ENCODE measurements around the gene GCN1.

Gene GCN1

DNA sequence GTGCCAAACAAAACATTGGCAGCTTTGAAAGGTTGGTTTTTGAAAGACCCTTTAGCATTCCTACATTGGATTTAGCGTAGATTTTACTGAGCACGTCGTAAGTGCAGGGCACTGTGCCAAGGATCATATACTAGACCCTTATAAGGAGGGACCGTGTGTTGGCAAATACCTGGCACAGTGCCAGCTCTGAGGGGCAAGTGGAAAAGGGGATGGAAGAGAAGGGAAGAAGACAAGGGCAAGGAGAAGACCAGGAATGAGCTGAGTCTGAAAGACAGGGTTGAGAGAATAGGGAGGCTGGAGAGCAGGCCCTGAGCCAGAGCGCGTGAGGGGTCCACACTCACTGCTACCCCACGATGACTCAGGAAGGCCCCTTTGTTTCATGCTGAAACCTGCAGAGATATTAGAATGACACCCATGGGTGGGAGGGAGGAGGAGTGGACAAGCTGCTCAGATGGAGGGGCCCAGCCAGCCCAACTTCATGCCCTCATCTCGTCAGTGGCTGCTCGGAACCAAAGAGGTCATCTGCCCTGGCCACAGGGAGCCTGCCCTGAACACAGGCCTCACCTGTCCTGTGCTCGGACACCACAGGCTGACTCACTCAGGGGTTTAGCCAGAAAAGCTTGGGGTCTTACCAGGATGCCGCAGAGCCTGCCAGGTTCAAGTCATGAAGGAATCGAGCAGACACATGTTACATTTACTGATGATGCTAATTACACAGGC lies 103.0 kb downstream of the GCN1 start:
- Histone ChIP-seq H3K27ac (ENCODE audit: low read depth in 2 of 2, low read length in 2 of 2) (no peak overlapping the region), H3K9me3 (ENCODE audit: control insufficient read depth in 2 of 2, low read length in 2 of 2) (no peaks in the 10 kb centered on the region), H3K9ac (ENCODE audit: low read depth in 1 of 2, low read length in 2 of 2) (no peak overlapping the region), H3K4me3 (ENCODE audit: low read length in 2 of 2) (no peak overlapping the region), H3K4me1 (ENCODE audit: control insufficient read depth in 2 of 2, insufficient read depth in 2 of 2, low read length in 2 of 2) (peaks cover 7 to 9% of the 10 kb centered on the region in 2 donors), H3K27me3 (ENCODE audit: control insufficient read depth in 2 of 2, insufficient read depth in 2 of 2, low read length in 2 of 2) (no peaks in the 10 kb centered on the region), H3K36me3 (ENCODE audit: control insufficient read depth in 2 of 2, insufficient read depth in 2 of 2, low read length in 2 of 2) (peaks cover 18 to 20% of the 10 kb centered on the region in 2 donors)

DNA sequence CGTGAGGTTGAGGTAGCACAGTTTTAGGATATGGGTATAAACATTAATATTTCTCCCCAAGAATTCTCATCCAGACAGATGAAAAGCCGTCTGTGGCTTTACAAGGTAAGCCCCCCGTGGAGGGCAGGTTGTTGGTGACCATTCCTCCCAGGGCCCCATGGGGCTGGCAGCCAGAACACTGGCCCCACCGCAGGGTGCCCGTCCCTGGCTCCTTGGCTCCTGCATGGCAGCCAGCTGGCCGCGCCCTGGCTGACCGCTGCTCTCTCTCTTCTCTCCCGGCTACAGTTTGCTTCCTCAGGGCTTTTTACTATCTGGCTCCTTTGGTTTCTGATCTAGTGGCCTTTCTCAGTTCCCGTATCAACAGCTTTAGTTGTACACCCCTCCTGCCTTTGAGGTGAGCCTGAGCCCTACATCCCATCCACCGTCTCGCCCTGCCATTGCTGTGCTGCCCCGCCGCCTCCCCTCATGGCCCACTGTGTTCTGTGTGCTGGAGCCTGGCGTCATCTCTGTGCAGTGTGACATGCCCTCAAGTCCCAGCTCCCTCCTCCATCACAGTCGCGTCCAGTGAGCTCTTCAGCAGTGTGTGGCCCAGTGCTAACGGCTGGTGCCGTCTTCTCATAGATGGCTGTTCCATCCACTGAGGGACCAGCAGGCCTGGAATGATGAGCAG lies 103.8 kb downstream of the GCN1 start:
- Histone ChIP-seq H3K27ac (ENCODE audit: low read depth in 2 of 2, low read length in 2 of 2) (no peak overlapping the region), H3K4me3 (ENCODE audit: low read length in 2 of 2) (no peak overlapping the region), H3K9me3 (ENCODE audit: control insufficient read depth in 2 of 2, low read length in 2 of 2) (no peaks in the 10 kb centered on the region), H3K9ac (ENCODE audit: low read depth in 1 of 2, low read length in 2 of 2) (no peak overlapping the region), H3K4me1 (ENCODE audit: control insufficient read depth in 2 of 2, insufficient read depth in 2 of 2, low read length in 2 of 2) (peaks cover 8 to 10% of the 10 kb centered on the region in 2 donors), H3K27me3 (ENCODE audit: control insufficient read depth in 2 of 2, insufficient read depth in 2 of 2, low read length in 2 of 2) (no peaks in the 10 kb centered on the region), H3K36me3 (ENCODE audit: control insufficient read depth in 2 of 2, insufficient read depth in 2 of 2, low read length in 2 of 2) (peaks cover 11 to 13% of the 10 kb centered on the region in 2 donors)

DNA sequence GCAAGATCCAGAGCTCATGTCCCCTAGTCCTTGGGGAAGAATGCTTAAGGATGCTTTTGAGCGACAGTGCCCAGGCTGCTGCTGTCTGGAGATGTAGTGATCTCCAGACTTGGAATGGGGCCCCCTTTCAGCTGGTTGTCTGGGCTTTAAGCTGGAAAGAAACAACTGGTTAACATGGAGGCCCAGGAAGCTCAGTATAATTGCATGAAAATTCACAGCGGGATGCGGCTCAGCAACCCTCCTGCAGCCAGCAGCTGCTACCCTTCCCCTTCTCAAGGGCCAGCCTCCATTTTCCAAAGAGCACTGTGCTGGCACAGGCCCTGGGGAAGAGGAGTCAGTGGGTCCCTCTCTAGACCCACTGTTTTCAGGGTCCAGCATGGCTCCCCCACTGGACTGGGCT lies 104.3 kb downstream of the GCN1 start:
- Histone ChIP-seq H3K4me3 (ENCODE audit: low read length in 2 of 2) (no peak overlapping the region), H3K9ac (ENCODE audit: low read depth in 1 of 2, low read length in 2 of 2) (no peak overlapping the region), H3K36me3 (ENCODE audit: control insufficient read depth in 2 of 2, insufficient read depth in 2 of 2, low read length in 2 of 2) (peaks cover 9 to 12% of the 10 kb centered on the region in 2 donors), H3K27me3 (ENCODE audit: control insufficient read depth in 2 of 2, insufficient read depth in 2 of 2, low read length in 2 of 2) (no peaks in the 10 kb centered on the region), H3K9me3 (ENCODE audit: control insufficient read depth in 2 of 2, low read length in 2 of 2) (no peaks in the 10 kb centered on the region), H3K27ac (ENCODE audit: low read depth in 2 of 2, low read length in 2 of 2) (no peak overlapping the region), H3K4me1 (ENCODE audit: control insufficient read depth in 2 of 2, insufficient read depth in 2 of 2, low read length in 2 of 2) (peaks cover 8 to 10% of the 10 kb centered on the region in 2 donors)

DNA sequence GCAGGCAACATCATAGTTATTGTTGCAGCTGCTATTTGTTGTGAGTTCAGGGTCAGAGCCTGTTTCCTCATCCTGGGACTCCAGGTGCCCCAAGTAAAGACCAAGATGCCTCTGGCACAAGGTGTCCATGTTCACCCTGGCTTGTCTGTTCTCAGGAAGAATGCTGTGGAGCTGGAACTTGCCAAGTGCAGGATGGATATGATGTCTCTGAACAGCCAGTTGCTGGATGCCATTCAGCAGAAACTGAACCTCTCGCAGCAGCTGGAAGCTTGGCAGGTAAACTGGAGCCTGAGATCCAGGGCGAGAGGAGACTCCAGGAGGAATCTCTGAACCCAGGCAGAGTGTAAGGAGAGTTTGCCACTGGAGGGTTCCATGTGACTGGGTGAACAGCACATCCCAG lies 104.7 kb downstream of the GCN1 start:
- H3K9me3 ChIP-seq (ENCODE audit: control insufficient read depth in 2 of 2, low read length in 2 of 2) = no peaks in the 10 kb centered on the region

DNA sequence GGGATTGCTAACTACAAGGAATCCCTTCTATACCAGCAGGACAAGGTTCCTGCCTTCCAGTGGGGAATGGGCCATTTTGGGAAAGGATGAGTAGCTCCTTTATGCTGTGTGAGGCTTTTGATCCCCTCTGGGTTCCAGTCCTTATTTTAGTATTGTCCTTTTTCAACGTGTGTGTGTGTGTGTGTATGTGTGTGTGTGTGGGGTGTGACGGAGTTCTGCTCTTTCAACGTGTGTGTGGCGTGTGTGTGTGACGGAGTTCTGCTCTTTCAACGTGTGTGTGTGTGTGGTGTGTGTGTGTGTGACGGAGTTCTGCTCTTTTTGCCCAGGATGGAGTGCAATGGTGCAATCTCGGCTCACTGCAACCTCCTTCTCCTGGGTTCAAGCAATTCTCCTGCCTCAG lies 105.4 kb downstream of the GCN1 start:
- H3K4me3 ChIP-seq (ENCODE audit: low read length in 2 of 2) = no peak overlapping the region

More for the DNA sequence above, 104.7 kb downstream of the GCN1 start:
- Histone ChIP-seq H3K36me3 (ENCODE audit: control insufficient read depth in 2 of 2, insufficient read depth in 2 of 2, low read length in 2 of 2) (peaks cover 8 to 10% of the 10 kb centered on the region in 2 donors), H3K27me3 (ENCODE audit: control insufficient read depth in 2 of 2, insufficient read depth in 2 of 2, low read length in 2 of 2) (no peaks in the 10 kb centered on the region), H3K4me3 (ENCODE audit: low read length in 2 of 2) (no peak overlapping the region), H3K27ac (ENCODE audit: low read depth in 2 of 2, low read length in 2 of 2) (no peak overlapping the region), H3K9ac (ENCODE audit: low read depth in 1 of 2, low read length in 2 of 2) (no peak overlapping the region), H3K4me1 (ENCODE audit: control insufficient read depth in 2 of 2, insufficient read depth in 2 of 2, low read length in 2 of 2) (peaks cover 8 to 10% of the 10 kb centered on the region in 2 donors)

DNA sequence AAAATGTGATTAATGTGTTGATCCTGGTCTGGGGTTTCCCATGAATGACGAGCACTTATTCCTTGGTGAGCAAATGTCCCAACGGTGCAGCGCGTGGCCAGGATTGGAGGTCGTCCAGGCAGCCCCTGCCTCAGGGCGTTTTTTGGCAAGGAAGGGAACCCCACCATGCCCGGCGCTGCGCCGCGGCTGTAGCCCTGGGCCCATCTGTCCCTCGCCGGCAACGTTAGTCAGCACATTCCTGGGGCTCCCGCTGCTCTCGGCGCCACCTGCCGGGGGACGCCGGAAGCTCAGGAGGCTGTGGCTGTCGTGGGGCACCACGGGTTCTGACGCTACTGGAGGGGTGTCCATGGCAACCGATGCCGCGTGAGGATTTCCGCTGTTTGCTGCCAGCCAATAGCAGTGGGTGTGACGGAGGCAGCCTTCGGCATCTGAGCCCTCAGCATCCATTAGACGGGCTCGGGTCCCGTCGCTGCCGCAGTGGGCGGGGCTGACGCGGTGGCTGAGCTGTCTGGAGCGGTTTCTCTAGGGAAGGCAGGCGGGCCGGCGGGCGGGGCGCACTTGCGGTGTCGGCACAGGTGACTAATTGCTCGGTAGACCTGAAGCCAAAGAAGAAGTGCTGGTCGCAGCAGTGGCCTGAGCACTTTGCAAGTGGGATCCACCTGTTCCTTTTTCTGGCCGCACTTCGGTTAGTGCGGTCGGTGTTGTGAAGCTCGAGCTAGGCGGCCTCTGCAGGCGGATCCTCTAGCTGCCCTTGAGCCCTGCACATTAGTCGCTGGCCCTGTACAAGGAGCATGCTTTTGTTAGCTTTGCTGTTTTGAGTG lies 107.5 kb downstream of the GCN1 start:
- Histone ChIP-seq H3K27ac (ENCODE audit: low read depth in 2 of 2, low read length in 2 of 2) (peak overlapping the region; percentile 22 to 48), H3K4me1 (ENCODE audit: control insufficient read depth in 2 of 2, insufficient read depth in 2 of 2, low read length in 2 of 2) (peaks cover 8 to 10% of the 10 kb centered on the region in 2 donors), H3K4me3 (ENCODE audit: low read length in 2 of 2) (peak overlapping the region; percentile 61 to 63), H3K36me3 (ENCODE audit: control insufficient read depth in 2 of 2, insufficient read depth in 2 of 2, low read length in 2 of 2) (peaks cover under 1 to 2% of the 10 kb centered on the region in 2 donors), H3K27me3 (ENCODE audit: control insufficient read depth in 2 of 2, insufficient read depth in 2 of 2, low read length in 2 of 2) (no peaks in the 10 kb centered on the region), H3K9ac (ENCODE audit: low read depth in 1 of 2, low read length in 2 of 2) (peak overlapping the region; percentile 17 to 34), H3K9me3 (ENCODE audit: control insufficient read depth in 2 of 2, low read length in 2 of 2) (no peaks in the 10 kb centered on the region)

More for the DNA sequence above, 105.4 kb downstream of the GCN1 start:
- H3K27ac ChIP-seq (ENCODE audit: low read depth in 2 of 2, low read length in 2 of 2) = no peak overlapping the region
- H3K9ac ChIP-seq (ENCODE audit: low read depth in 1 of 2, low read length in 2 of 2) = no peak overlapping the region
- peaks cover 8 to 10% of the 10 kb centered on the region in 2 donors for H3K4me1 ChIP-seq (ENCODE audit: control insufficient read depth in 2 of 2, insufficient read depth in 2 of 2, low read length in 2 of 2)
- peaks cover 4 to 5% of the 10 kb centered on the region in 2 donors for H3K36me3 ChIP-seq (ENCODE audit: control insufficient read depth in 2 of 2, insufficient read depth in 2 of 2, low read length in 2 of 2)
- H3K27me3 ChIP-seq (ENCODE audit: control insufficient read depth in 2 of 2, insufficient read depth in 2 of 2, low read length in 2 of 2) = no peaks in the 10 kb centered on the region
- no peaks in the 10 kb centered on the region for H3K9me3 ChIP-seq (ENCODE audit: control insufficient read depth in 2 of 2, low read length in 2 of 2)

DNA sequence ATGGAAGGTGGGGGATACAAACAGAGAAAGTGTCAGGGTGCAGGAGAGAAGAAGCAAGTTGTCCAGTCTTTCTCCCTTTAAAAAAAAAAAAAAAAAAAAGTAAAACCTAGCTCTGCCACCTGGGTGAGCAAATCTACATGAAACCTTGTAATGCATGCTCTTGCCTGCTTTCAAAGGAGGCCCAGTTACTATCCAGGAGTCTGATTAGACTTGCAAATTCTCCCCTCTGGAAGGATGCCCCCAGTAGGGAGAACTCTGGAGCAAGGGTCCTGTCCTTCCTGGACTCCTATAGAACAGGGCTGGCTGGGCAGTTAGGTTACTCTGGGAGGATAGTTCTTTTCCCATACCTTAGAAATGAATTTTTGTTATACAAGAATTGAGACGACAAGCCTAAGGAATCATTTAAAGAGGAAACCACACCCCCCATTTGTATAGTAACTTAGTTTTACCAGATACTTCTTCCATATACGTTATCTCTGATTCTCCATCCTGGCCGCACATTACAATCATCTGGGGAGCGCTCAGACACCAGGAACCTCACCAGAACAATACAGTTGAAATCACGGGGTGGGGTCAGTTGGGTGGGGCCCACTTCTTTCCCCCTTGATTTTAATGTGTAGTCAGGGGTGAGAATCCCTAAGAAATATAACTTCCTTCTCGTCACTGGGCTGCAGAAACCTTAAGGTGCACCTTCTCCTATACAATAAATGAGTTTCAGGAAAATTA lies 108.4 kb downstream of the GCN1 start:
- no peaks in the 10 kb centered on the region for H3K27me3 ChIP-seq (ENCODE audit: control insufficient read depth in 2 of 2, insufficient read depth in 2 of 2, low read length in 2 of 2)
- H3K27ac ChIP-seq (ENCODE audit: low read depth in 2 of 2, low read length in 2 of 2) = no peak overlapping the region
- H3K4me3 ChIP-seq (ENCODE audit: low read length in 2 of 2) = peak overlapping the region in 1 of 2 donors; percentile 61
- H3K9me3 ChIP-seq (ENCODE audit: control insufficient read depth in 2 of 2, low read length in 2 of 2) = no peaks in the 10 kb centered on the region
- H3K4me1 ChIP-seq (ENCODE audit: control insufficient read depth in 2 of 2, insufficient read depth in 2 of 2, low read length in 2 of 2) = peaks cover 8 to 10% of the 10 kb centered on the region in 2 donors
- H3K9ac ChIP-seq (ENCODE audit: low read depth in 1 of 2, low read length in 2 of 2) = no peak overlapping the region
- no peaks in the 10 kb centered on the region for H3K36me3 ChIP-seq (ENCODE audit: control insufficient read depth in 2 of 2, insufficient read depth in 2 of 2, low read length in 2 of 2)

DNA sequence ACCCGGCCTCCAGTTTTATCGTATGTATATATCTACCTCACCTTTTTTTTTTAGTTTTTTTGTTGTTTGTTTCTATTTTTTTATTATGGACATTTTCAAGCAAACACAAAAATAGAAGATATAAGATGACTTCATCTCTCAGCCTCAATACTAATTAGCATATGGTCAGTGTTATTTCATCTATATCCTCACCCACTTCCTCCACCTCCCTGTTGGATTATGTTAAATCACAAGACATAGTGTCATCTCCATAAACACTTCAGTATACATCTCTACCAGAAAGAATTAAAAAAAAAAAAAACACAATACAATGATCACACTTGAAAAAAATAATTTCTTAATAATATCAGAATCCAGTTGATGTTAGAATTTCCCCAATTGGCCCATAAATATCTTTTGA lies 112.9 kb downstream of the GCN1 start:
- H3K9ac ChIP-seq (ENCODE audit: low read depth in 1 of 2, low read length in 2 of 2) = no peak overlapping the region
- H3K9me3 ChIP-seq (ENCODE audit: control insufficient read depth in 2 of 2, low read length in 2 of 2) = no peaks in the 10 kb centered on the region
- H3K4me1 ChIP-seq (ENCODE audit: control insufficient read depth in 2 of 2, insufficient read depth in 2 of 2, low read length in 2 of 2) = peaks cover 5 to 14% of the 10 kb centered on the region in 2 donors
- no peak overlapping the region for H3K27ac ChIP-seq (ENCODE audit: low read depth in 2 of 2, low read length in 2 of 2)
- H3K36me3 ChIP-seq (ENCODE audit: control insufficient read depth in 2 of 2, insufficient read depth in 2 of 2, low read length in 2 of 2) = no peaks in the 10 kb centered on the region
- no peak overlapping the region for H3K4me3 ChIP-seq (ENCODE audit: low read length in 2 of 2)
- no peaks in the 10 kb centered on the region for H3K27me3 ChIP-seq (ENCODE audit: control insufficient read depth in 2 of 2, insufficient read depth in 2 of 2, low read length in 2 of 2)

DNA sequence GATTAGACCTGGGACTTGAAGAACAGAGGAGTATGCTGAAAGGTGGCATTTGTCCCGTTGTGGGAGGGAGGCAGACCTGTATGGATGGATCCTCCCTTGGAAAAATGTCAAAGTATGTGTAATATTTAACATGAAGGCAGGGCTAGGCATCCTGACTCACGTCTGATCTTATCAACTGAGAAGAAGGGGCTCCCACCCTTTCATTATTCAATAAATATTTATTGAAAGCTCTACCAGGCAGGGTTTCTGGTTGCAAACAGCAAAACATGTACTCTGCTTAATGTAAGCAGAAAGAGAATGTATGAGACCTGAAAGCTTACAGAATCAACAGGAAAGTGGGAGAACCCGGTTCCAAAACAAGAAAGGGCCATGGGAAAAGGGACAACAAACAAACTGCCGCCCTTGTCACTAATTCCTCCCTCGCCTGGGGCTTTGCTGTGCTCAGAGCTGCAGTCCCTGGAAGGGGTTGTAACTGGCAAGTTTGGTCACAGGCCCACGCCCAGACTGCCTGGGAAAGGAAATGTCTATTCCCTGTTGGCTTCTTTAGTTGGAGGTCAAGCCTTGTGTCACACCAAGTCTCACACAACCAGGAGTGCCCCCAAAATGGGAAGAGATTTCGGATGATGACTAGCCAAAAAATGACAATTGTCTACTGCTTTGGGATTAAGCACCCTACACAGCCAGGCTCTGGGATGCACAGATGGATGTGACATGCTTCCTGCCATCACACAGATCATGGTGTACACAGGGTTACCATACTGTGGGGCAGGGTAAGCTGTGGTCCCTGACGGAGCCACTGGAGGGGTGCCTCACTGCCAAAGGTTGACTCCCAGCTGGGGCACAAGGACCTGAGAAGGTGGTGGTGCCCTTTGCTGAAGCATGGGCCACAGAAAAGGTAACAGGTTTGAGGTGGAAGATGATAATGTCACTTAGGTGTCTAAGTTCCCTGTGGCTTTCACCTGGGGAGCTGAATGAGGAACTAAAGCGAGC lies 114.8 kb downstream of the GCN1 start:
- Histone ChIP-seq H3K4me3 (ENCODE audit: low read length in 2 of 2) (no peak overlapping the region), H3K4me1 (ENCODE audit: control insufficient read depth in 2 of 2, insufficient read depth in 2 of 2, low read length in 2 of 2) (peaks cover 3 to 12% of the 10 kb centered on the region in 2 donors), H3K9me3 (ENCODE audit: control insufficient read depth in 2 of 2, low read length in 2 of 2) (no peaks in the 10 kb centered on the region), H3K27ac (ENCODE audit: low read depth in 2 of 2, low read length in 2 of 2) (no peak overlapping the region), H3K36me3 (ENCODE audit: control insufficient read depth in 2 of 2, insufficient read depth in 2 of 2, low read length in 2 of 2) (no peaks in the 10 kb centered on the region), H3K9ac (ENCODE audit: low read depth in 1 of 2, low read length in 2 of 2) (no peak overlapping the region), H3K27me3 (ENCODE audit: control insufficient read depth in 2 of 2, insufficient read depth in 2 of 2, low read length in 2 of 2) (no peaks in the 10 kb centered on the region)

Measured in mucosa of rectum (tissue), 2 donors.